ENCODE data around the gene INPP5A. TPM values are rescaled to one million over a fixed set of nuclear protein-coding genes. Genes with fewer than 3 reads are reported as not detected.
"Not testable (repeated sequence)": the region's sequence is repeated elsewhere in the genome, so short reads cannot be mapped to it uniquely, and the experiment has no call there.

Gene INPP5A
- total RNA-seq, 2 experiments from 2014 or later, result 9.1 to 9.9 TPM

DNA sequence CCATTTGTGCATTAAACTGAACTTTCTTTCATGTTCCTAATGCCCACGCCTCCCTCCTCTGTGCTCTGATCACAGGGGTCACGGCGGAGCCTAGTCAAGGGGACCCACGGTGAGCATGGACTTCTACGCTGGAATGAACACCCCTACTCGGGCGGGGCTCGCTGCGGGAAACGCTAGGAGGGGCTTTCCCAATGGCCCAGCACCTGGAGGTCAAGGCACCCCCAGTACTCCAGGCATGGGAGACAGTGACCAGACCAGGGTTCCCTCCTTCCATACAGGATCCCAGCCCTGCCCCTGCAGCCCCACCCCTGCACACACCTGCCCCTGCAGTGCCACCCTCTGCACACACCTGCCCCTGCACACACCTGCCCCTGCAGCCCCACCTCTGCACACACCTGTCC is 275.4 kb downstream of the INPP5A start:
- H3K27me3 Mint-ChIP-seq, result no peaks in the 10 kb centered on the region

DNA sequence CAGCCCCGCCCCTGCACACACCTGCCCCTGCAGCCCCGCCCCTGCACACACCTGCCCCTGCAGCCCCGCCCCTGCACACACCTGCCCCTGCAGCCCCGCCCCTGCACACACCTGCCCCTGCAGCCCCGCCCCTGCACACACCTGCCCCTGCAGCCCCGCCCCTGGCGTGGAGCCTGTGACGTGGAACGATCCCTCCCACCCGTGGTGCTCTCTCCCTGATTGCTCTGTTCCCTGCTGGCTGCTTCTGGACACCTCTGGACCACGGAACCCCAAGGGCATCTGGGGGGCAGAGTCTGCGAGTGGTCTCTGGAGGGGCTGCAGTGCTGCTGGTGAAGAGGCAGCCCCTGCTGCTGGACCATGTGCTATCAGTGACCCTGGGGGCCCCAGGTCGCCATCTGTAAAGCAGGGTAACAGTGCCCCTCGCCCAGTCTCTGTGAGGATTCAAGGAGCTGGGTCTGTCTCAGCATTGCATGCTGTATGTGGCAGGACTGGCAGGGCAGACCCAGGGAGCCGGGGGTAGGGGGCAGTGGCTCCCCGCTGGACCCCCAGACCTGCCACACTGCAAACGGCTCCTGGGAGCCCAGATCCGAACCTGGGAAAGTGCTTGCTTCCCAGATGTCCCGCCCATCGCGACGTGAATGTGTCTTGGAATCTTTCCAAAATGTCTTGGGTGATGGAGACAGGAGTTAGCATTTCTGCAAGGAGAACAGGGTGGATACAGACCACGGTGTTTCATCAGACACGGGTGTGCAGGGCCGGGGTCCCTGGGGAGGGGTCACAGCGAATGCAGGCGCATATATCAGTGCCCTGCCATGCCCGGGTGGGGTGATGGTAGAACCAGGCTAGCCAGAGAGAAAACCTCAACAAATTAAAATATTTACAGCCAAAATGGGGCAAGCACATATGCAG is 276.2 kb downstream of the INPP5A start:
- DNase-seq, result no peak
- H3K9me3 Mint-ChIP-seq, result no peaks in the 10 kb centered on the region
- H3K27me3 Mint-ChIP-seq, result no peaks in the 10 kb centered on the region
- POLR2A ChIA-PET, result no interaction called here
- H3K4me3 Mint-ChIP-seq, result no peak overlapping the region
- H3K36me3 Mint-ChIP-seq (ENCODE audit: low read depth), result no peaks in the 10 kb centered on the region
- H3K4me1 Mint-ChIP-seq, result no peaks in the 10 kb centered on the region
- no peak overlapping the region for H3K27ac Mint-ChIP-seq
- CTCF ChIA-PET, result no interaction called here

More for the DNA sequence above, 275.4 kb downstream of the INPP5A start:
- DNase-seq, result no peak
- Mint-ChIP-seq H3K4me3 (no peak overlapping the region), H3K9me3 (no peaks in the 10 kb centered on the region), H3K36me3 (ENCODE audit: low read depth) (no peaks in the 10 kb centered on the region), H3K27ac (no peak overlapping the region), H3K4me1 (no peaks in the 10 kb centered on the region)
- POLR2A ChIA-PET, result no interaction called here
- CTCF ChIA-PET, result no interaction called here

DNA sequence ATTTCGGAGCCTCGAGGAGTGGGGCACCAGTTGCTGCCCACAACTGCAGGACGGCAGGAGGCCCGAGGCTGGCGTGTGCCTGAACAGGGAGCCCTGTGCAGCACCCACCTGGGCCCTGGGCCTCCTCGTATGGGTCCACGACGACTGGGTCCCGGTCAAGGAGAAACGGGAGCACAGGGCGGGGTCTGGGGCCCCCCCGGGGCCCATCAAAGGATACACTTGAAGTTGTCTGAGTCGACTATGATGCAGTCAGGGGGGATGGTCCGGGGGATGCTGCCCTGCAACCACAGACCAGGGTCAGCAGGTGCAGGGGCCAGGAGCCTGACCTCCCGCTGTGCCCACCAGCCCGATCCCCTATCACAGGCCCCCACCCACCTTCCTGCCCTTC is 276.9 kb downstream of the INPP5A start:
- Mint-ChIP-seq H3K36me3 (ENCODE audit: low read depth) (no peaks in the 10 kb centered on the region), H3K4me3 (no peak overlapping the region), H3K27ac (no peak overlapping the region), H3K4me1 (no peaks in the 10 kb centered on the region), H3K9me3 (no peaks in the 10 kb centered on the region), H3K27me3 (no peaks in the 10 kb centered on the region)
- DNase-seq, result no peak
- POLR2A ChIA-PET, result no interaction called here
- CTCF ChIA-PET, result no interaction called here

DNA sequence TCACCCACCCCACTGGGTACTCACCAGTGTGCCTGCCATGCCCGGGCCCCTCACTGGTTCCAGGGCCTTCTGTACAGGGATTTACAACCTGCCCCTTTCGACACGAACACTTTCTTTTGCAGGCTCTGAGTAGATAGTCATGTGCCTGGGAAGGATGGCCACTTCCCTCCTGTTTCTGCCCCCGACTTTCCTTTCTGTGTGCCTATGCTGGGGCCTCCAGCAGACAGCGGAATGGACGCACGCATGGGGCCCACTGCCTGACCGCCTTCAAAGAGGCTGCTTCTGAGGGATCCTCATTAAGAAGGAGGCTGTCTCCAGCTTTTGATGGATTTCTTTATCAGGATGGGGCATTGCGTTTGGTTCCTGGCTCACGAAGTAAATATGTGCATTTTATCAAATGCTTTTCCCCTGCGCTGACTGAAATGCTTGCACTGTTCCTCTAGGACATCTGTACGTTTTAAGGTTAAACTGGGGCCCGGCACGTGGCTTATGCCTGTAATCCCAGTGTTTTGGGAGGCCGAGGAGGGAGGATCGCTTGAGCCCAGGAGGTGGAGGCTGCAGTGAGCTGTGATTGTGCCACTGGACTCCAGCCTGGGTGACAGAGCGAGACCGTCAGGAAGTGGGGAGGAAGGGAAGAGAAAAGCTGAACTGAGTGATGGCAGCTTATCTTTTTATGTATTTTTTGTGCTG is 277.7 kb downstream of the INPP5A start:
- no peak overlapping the region for H3K4me3 Mint-ChIP-seq
- H3K9me3 Mint-ChIP-seq, result no peaks in the 10 kb centered on the region
- ChIA-PET CTCF (no interaction called here), POLR2A (no interaction called here)
- no peak overlapping the region for H3K27ac Mint-ChIP-seq
- DNase-seq, result no peak
- no peaks in the 10 kb centered on the region for H3K4me1 Mint-ChIP-seq
- H3K36me3 Mint-ChIP-seq (ENCODE audit: low read depth), result no peaks in the 10 kb centered on the region
- H3K27me3 Mint-ChIP-seq, result no peaks in the 10 kb centered on the region

DNA sequence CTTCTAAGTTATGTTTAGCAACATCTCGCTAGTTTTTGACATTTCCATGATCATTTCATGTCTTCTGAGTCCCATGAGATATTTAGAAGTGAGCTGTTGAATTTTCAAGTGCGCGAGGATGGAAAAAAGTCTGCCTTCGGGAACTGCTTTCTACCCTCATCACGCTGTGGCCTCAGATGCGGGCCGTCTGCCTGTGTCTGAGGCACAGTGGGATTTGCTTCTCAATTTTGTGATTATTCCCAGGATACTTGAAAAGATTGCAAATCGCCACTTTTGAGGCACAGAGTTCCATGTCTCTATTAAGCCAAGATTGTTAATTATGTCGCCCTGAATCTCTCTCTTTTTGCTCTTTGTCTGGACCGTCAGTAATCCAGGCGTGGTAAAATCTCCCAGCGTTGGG is 279.1 kb downstream of the INPP5A start:
- no peak for DNase-seq
- ChIA-PET CTCF (no interaction called here), POLR2A (no interaction called here)
- Mint-ChIP-seq H3K4me3 (no peak overlapping the region), H3K9me3 (no peaks in the 10 kb centered on the region), H3K4me1 (no peaks in the 10 kb centered on the region), H3K27me3 (no peaks in the 10 kb centered on the region), H3K36me3 (ENCODE audit: low read depth) (no peaks in the 10 kb centered on the region), H3K27ac (no peak overlapping the region)

DNA sequence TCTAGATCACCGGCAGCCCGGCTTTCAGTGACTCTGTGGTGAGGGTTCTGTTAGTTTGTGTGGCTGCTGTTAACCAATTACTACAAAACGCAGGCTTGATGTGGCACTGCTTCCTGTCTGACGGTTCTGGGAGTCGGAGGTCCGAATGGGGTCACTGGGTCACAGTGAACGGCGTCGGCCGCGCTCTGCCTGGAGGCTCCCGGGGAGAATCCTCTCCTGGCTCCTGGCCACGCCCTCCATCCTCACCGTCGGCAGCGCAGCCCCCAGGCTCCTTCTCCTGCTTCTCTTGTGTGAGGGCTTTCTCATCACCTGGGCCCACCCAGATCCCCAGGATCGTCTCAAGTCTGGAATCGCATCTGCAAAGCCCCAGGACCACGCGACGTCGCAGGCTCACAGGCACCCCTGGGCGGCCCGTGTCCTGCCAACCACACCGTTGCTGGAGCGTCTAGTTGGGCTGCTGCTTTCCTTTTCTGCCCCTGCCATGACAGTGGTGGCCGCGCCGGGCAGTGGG is 280.2 kb downstream of the INPP5A start:
- POLR2A ChIA-PET, result no interaction called here
- no peak overlapping the region for H3K27ac Mint-ChIP-seq
- CTCF ChIA-PET, result no interaction called here
- H3K9me3 Mint-ChIP-seq, result no peaks in the 10 kb centered on the region
- DNase-seq, result no peak
- H3K4me3 Mint-ChIP-seq, result no peak overlapping the region
- no peaks in the 10 kb centered on the region for H3K27me3 Mint-ChIP-seq
- H3K4me1 Mint-ChIP-seq, result no peaks in the 10 kb centered on the region
- no peaks in the 10 kb centered on the region for H3K36me3 Mint-ChIP-seq (ENCODE audit: low read depth)

DNA sequence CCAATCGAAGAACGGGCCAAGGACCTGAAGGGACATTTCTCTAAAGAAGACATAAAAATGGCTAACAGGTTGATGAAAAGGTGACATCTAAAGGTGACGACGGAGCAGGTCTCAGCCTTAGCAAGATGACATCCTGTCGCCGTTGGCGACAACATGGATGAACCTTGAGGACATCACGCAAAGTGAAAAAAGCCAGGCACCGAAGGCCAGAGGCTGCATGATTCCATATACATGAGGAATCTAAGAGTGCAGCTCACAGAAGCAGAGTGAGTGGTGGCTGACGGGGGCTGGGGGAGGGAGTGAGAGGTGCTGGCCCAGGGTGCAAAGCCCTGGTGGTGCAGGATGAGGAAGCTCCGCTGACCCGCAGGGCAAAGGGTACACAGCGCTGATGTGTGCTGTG is 282.5 kb downstream of the INPP5A start:
- CTCF ChIA-PET, result no interaction called here
- no peaks in the 10 kb centered on the region for H3K9me3 Mint-ChIP-seq

DNA sequence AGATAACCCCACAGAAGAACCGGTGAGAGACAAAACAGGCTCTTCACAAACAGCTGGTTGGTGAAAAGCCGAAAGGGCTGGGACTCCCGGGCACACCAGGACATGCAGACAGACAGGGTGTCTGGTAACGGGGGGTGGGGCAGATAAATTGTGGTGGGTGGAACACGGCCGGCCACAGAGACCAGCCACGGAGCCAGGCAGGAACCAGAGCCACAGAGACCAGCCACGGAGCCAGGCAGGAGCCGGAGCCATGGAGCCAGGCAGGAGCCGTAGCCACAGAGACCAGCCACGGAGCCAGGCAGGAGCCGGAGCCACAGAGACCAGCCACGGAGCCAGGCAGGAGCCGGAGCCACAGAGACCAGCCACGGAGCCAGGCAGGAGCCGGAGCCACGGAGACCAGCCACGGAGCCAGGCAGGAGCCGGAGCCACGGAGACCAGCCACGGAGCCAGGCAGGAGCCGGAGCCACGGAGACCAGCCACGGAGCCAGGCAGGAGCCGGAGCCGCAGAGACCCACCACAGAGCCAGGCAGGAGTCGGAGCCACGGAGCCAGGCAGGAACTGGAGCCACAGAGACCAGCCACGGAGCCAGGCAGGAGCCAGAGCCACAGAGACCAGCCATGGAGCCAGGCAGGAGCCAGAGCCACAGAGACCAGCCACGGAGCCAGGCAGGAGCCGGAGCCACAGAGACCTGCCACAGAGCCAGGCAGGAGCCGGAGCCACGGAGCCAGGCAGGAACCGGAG is 288.4 kb downstream of the INPP5A start:
- DNase-seq; CTCF ChIA-PET; H3K9me3 Mint-ChIP-seq; H3K27me3 Mint-ChIP-seq; H3K36me3 Mint-ChIP-seq (ENCODE audit: low read depth); H3K27ac Mint-ChIP-seq; POLR2A ChIA-PET; H3K4me1 Mint-ChIP-seq; H3K4me3 Mint-ChIP-seq: not testable (repeated sequence)

More for the DNA sequence above, 282.5 kb downstream of the INPP5A start:
- POLR2A ChIA-PET, result no interaction called here
- Mint-ChIP-seq H3K4me3 (no peak overlapping the region), H3K27ac (no peak overlapping the region), H3K4me1 (no peaks in the 10 kb centered on the region), H3K36me3 (ENCODE audit: low read depth) (no peaks in the 10 kb centered on the region), H3K27me3 (no peaks in the 10 kb centered on the region)
- DNase-seq, result no peak

DNA sequence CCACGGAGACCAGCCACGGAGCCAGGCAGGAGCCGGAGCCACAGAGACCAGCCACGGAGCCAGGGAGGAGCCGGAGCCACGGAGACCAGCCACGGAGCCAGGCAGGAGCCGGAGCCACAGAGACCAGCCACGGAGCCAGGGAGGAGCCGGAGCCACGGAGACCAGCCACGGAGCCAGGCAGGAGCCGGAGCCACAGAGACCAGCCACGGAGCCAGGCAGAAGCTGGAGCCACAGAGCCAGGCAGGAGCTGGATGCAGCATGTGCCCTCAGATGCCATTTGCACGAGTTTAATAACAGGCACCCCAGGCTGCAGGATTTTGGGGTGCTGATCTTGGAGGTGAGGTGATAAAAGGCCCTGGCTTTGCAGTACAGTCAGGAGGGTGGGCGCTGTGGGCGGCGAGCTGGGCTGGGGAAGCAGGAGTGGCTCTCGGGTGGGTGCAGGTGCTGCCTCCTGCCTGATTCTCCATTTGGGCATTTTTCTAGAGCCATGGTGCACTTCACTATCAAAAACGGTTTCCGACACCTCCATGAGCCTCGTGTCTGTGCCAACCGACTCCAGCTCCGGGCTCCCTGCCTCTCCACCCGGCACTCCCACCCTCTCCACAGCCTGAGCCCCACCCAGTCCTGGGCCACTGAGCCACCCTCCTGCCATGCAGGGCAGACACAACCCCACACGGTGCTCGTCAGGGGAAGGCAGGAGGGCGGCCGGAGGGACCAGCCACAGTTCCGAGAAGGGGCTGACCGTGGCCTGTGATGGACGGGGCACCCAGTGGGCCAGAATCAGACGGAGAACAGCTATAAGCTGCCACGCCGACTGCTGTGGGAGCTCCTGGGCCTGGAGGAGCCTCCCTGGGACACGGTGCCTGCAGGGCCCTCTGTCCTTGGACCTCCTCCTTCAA is 289.2 kb downstream of the INPP5A start:
- H3K9me3 Mint-ChIP-seq, result peaks cover 5% of the 10 kb centered on the region
- POLR2A ChIA-PET, result no interaction called here
- no peak overlapping the region for H3K27ac Mint-ChIP-seq
- H3K4me1 Mint-ChIP-seq, result no peaks in the 10 kb centered on the region
- H3K36me3 Mint-ChIP-seq (ENCODE audit: low read depth), result no peaks in the 10 kb centered on the region
- CTCF ChIA-PET, result no interaction called here
- peaks cover 5% of the 10 kb centered on the region for H3K27me3 Mint-ChIP-seq
- no peak overlapping the region for H3K4me3 Mint-ChIP-seq
- DNase-seq, result no peak

DNA sequence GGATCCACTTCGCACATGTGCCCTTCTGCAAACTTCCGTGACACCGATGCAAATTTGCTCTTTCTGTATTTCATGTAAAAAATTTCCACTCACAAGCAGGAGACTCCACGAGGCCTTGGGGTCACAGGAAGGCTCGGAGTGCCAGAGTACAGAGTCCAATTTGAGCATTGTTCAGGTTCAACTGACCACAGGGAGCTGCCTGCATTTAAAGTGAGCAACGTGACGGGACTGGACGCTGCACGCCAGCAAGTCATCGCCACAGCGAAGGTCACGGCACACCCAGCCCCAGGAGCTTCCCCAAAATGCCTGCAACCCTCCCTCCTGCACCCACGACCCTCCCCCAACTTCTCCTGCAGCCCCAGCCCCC is 289.8 kb downstream of the INPP5A start:
- Mint-ChIP-seq H3K9me3 (peaks cover 5% of the 10 kb centered on the region), H3K36me3 (ENCODE audit: low read depth) (no peaks in the 10 kb centered on the region), H3K4me1 (no peaks in the 10 kb centered on the region), H3K27me3 (peaks cover 6% of the 10 kb centered on the region), H3K27ac (no peak overlapping the region), H3K4me3 (no peak overlapping the region)
- DNase-seq, result no peak
- POLR2A ChIA-PET, result no interaction called here
- CTCF ChIA-PET, result no interaction called here

DNA sequence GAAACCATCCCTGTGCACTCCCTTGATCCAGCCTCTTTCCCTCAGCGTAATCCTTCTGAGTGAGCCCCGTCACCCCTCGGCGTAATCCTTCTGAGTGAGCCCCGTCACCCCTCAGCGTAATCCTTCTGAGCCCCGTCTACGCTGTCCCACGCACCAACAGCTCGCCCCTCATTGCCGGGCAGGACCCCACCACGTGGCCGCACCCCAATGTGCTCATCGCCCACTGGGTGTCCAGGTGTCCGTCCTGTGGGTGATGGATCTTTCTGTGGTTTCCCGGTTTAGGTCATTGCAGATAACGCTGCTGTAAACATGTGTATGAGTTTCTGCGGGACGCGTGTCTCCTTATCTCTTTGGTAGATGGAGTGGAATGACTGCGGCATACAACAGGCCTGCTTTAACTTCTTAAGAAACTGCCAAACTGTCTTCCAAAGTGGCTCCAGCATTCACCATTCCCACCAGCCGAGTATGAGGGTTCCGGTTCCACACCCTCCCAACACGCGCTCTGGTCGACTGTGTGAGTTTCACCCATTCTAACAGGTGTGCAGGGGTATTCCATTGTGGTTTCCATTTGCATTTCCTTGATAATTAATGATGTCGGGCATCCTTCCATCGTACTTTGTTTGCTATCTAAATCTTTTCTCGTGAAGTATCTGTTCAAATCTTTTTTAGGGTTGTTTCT is 290.4 kb downstream of the INPP5A start:
- H3K4me1 Mint-ChIP-seq, result no peaks in the 10 kb centered on the region
- H3K9me3 Mint-ChIP-seq, result peaks cover 5% of the 10 kb centered on the region
- ChIA-PET CTCF (no interaction called here), POLR2A (no interaction called here)
- no peak overlapping the region for H3K27ac Mint-ChIP-seq
- peaks cover 6% of the 10 kb centered on the region for H3K27me3 Mint-ChIP-seq
- H3K4me3 Mint-ChIP-seq, result no peak overlapping the region
- no peak for DNase-seq
- H3K36me3 Mint-ChIP-seq (ENCODE audit: low read depth), result no peaks in the 10 kb centered on the region

DNA sequence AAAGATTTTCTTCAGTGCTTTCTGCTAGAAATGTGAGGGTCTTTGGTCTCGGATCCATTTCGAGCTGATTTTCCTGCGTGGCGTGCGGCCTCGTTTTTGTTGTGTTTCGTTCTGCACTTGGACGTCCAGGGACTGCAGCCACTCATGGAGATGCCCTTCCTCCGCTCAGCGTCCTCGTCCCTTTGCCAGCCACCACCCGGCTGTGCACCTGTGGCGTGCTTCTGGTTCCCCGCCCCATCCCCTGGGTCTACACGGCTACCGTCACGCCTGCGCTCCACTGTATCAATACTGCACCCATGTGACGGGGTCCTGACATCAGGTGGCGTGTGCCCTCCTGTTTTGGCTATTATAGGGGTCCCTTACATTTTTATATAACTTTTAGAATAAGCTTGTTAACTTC is 291.1 kb downstream of the INPP5A start:
- DNase-seq, result no peak
- CTCF ChIA-PET, result no interaction called here
- POLR2A ChIA-PET, result no interaction called here

More for the DNA sequence above, 291.1 kb downstream of the INPP5A start:
- Mint-ChIP-seq H3K4me3 (no peak overlapping the region), H3K36me3 (ENCODE audit: low read depth) (no peaks in the 10 kb centered on the region), H3K4me1 (no peaks in the 10 kb centered on the region), H3K27ac (no peak overlapping the region), H3K27me3 (peaks cover 6% of the 10 kb centered on the region), H3K9me3 (peaks cover 5% of the 10 kb centered on the region)

Data from activated CD4-positive, alpha-beta T cell treated with anti-CD3 and anti-CD28 coated beads, Interleukin-2, amount 10 ng/mL, durations not matched to agents 7 days and 5 days (primary cell).